ENCODE data around the gene CTSL. TPM values are rescaled to one million over a fixed set of nuclear protein-coding genes. Genes with fewer than 3 reads are reported as not detected.

CTSL gene
- total RNA-seq, 1 experiment from 2014 or later: 393 TPM

DNA sequence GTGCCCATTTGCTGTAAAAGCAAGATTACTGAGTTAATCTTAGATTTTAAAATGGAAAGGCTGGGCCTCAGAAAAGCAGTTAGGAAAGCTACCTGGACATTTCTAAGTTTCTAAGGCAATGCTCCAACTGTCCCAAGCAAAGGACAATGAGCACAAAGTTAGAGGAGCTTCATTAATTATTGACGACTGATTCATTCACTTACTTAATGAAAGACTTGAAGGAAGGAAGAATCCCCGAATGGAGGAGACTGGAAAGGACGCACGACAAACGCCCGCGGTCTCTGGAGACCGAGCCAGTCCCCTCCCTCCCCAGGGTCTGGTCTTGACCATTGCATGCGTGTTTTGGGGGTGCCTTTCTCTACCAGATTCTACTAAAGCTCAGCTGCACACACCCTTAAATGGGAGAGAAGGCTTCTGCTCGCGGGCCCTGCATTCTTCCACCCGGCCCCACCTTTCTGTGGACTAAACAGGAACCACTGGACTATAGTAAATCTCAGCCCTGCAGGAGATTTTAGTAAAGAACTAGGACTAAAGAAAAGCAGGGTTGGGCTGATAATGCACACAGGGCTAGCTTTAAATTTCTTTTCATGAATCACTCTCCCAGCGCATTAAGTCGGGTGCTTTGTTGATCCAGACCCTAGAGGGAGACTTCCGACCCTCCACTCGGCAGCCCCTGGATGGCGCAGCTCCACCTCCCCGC lies 44.8 kb downstream of the CTSL start:
- H3K27me3 ChIP-seq (replicated peaks): no peaks in the 10 kb centered on the region
- H3K9me3 ChIP-seq (replicated peaks): no peaks in the 10 kb centered on the region
- no peaks in the 10 kb centered on the region for H3K4me1 ChIP-seq (replicated peaks)
- H3K36me3 ChIP-seq: no peaks in the 10 kb centered on the region
- no peak overlapping the region for H3K4me3 ChIP-seq
- H3K27ac ChIP-seq: no peak overlapping the region
- no peak for DNase-seq (ENCODE audit: low read depth in 1 of 2, low spot score in 2 of 2)

DNA sequence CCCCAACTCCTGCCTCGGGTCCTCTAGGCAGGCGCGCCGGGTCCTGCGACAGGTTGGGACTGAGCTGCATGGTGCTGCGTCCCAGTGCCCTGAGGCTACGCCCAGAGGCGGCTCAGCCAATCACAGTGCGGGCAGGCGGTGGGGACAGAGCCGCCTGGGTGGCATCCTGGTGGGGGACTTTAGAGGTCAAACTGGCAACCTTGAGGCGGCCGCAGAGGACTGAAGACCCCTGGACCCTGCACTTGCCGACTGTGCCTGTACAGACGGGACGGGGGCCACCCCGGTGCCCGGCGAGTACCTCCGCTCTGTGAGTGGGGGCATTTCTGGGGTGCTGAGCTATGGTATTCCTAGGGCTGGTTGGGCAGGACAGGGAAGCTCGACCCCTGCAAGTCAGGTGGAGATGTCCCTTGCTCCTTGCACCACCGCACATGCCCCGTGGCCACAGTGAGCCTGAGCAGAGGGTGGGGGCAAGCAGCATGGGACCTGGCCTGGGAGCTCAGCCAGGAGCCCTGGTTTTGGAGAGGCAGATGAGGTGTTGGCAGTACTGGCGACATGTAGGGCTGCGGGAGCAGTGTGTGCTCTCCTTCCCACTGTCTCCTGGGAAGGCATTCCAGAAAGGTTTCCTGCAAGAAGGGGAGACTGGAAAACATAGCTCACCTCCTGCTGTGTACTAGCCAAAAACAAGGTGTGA lies 45.5 kb downstream of the CTSL start:
- Histone ChIP-seq H3K4me3 (no peak overlapping the region), H3K27me3 (replicated peaks) (no peaks in the 10 kb centered on the region), H3K9me3 (replicated peaks) (no peaks in the 10 kb centered on the region), H3K4me1 (replicated peaks) (no peaks in the 10 kb centered on the region), H3K36me3 (no peaks in the 10 kb centered on the region), H3K27ac (no peak overlapping the region)
- DNase-seq (ENCODE audit: low read depth in 1 of 2, low spot score in 2 of 2): no peak

DNA sequence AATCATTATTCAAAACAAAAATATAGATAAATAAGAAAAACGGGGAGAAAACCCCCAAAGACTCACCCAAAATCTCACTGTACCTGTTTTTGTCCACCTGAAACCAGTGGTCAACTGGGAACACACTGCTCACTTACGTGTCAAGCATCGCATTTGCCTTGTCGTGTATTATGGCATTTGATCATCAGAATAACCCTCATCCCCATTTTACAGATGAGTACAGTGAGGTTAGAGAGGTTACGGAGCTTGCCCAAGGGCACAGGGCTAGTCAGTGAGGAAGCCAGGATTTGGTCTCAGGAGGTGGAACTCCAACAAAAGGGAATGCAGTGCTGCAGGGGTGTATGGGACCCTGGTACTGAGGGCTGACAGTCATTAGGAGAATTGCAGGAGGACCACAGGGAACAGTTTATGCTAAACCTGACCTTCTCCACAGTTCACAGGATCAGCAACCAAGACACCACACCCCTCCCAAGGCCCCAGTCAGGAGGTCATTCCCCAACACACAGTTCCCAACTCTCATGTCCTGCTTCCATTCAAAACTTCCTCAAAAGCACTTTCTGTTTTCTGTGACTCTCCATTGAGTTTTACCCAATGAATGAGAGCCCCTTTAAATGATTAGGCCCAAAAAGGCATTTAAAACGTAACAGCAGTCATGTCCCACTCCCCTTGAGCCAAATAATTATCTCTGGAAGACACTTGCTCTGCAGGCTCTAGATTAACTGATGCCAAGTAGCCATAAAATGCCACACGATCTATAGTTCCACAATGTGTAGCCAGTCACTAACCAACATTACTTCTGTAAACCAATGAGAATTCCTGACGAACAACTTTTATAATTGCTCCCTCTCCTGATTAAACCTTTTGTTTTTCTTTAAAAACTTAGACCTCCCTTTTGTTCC lies 50.8 kb downstream of the CTSL start:
- no peak overlapping the region for H3K27ac ChIP-seq
- no peaks in the 10 kb centered on the region for H3K36me3 ChIP-seq
- H3K4me1 ChIP-seq (replicated peaks): no peaks in the 10 kb centered on the region
- no peak overlapping the region for H3K4me3 ChIP-seq
- H3K9me3 ChIP-seq (replicated peaks): no peaks in the 10 kb centered on the region
- no peak for DNase-seq (ENCODE audit: low read depth in 1 of 2, low spot score in 2 of 2)
- no peaks in the 10 kb centered on the region for H3K27me3 ChIP-seq (replicated peaks)

DNA sequence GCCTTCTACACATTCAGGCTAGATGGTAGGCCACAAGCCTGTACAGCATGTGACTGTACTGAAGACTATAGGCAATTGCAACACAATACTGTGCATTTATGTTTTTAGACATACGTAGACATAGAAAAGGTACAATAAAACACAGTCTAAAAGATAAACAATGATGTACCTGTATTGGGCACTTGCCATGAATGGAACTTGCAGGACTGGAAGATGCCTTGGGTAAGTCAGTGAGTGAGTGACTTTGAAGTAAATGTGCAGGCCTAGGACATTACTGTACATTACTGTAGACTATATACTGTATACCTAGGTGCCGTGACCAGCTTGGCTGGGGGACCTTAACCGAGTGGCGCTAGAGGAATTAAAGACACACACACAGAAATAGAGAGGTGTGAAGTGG lies 53.1 kb downstream of the CTSL start:
- no peak overlapping the region for H3K4me3 ChIP-seq
- H3K9me3 ChIP-seq (replicated peaks): no peaks in the 10 kb centered on the region
- no peaks in the 10 kb centered on the region for H3K4me1 ChIP-seq (replicated peaks)
- H3K36me3 ChIP-seq: no peaks in the 10 kb centered on the region
- DNase-seq (ENCODE audit: low read depth in 1 of 2, low spot score in 2 of 2): no peak
- no peaks in the 10 kb centered on the region for H3K27me3 ChIP-seq (replicated peaks)
- H3K27ac ChIP-seq: no peak overlapping the region

Other genes starting within 250 kb of the CTSL start
- 84.9 and 103 TPM in 2 replicates for gene DAPK1, start 228.3 kb upstream of the CTSL start, total RNA-seq (2014; rRNA removed; shearing (Covaris generic))
- 0.26 TPM in 1 of 2 replicates, not detected in the other for gene SPATA31E1, start 156.8 kb downstream of the CTSL start, total RNA-seq (2014; rRNA removed; shearing (Covaris generic))
- gene SPATA31C1, start 191.8 kb downstream of the CTSL start, total RNA-seq (2014; rRNA removed; shearing (Covaris generic)): not detected in 2 replicates
- 3.7 and 9.5 TPM in 2 replicates for gene CDK20, start 248.4 kb downstream of the CTSL start, total RNA-seq (2014; rRNA removed; shearing (Covaris generic))

Measured in SJSA1 (cell line).